ENCODE data around the gene RBM22. TPM values are rescaled to one million over a fixed set of nuclear protein-coding genes. Genes with fewer than 3 reads are reported as not detected.

RBM22 gene
- total and polyA plus RNA-seq, 5 experiments from 2014 or later, result 51.4 to 103 (median 57.0) TPM

Other genes starting within 250 kb of the RBM22 start
- gene NDST1, start 192.9 kb downstream of the RBM22 start, total RNA-seq, result under 1 TPM; 0.55 to 0.81 TPM
- gene NDST1, start 192.9 kb downstream of the RBM22 start, polyA plus RNA-seq, result under 1 TPM in 1 of 3 donors, not detected in 2; 0.54 TPM
- gene SYNPO, start 60.4 kb downstream of the RBM22 start, total RNA-seq, result under 1 TPM; 0.71 to 0.83 TPM
- not detected for gene SYNPO, start 60.4 kb downstream of the RBM22 start, polyA plus RNA-seq
- not detected for gene MYOZ3, start 39.8 kb downstream of the RBM22 start, total RNA-seq
- gene MYOZ3, start 39.8 kb downstream of the RBM22 start, polyA plus RNA-seq, result under 1 TPM in 2 of 3 donors, not detected in 1; 0.05 to 0.19 TPM
- 10 to 100 TPM; 44.1 to 49.4 TPM for gene DCTN4, start 58.0 kb upstream of the RBM22 start, total RNA-seq
- 10 to 100 TPM in 1 of 3 donors, 1 to 10 TPM in 2; 8.1 to 11.5 (median 9.5) TPM for gene DCTN4, start 58.0 kb upstream of the RBM22 start, polyA plus RNA-seq
- gene SMIM3, start 77.7 kb upstream of the RBM22 start, total RNA-seq, result 1 to 10 TPM; 4.1 to 5.5 TPM
- gene SMIM3, start 77.7 kb upstream of the RBM22 start, polyA plus RNA-seq, result 10 to 100 TPM in 1 of 3 donors, 1 to 10 TPM in 2; 8.5 to 12.2 (median 8.6) TPM
- gene IRGM, start 145.5 kb upstream of the RBM22 start, total RNA-seq, result 1 to 10 TPM; 2.2 to 2.8 TPM
- 1 to 10 TPM in 2 of 3 donors, under 1 TPM in 1; 0.43 to 2.4 (median 1.9) TPM for gene IRGM, start 145.5 kb upstream of the RBM22 start, polyA plus RNA-seq
- gene ZNF300, start 203.9 kb upstream of the RBM22 start, total RNA-seq, result 1 to 10 TPM; 4.6 to 4.8 TPM
- gene ZNF300, start 203.9 kb upstream of the RBM22 start, polyA plus RNA-seq, result under 1 TPM; 0.20 to 0.89 (median 0.39) TPM